MG63 (cell line): ENCODE measurements around the gene NFIB. TPM values are rescaled to one million over a fixed set of nuclear protein-coding genes. Genes with fewer than 3 reads are reported as not detected.

Experiments used
- DNase-seq: peaks from one replicate; pipeline ENCODE4 v3.0.0-alpha.2; 2020
- H3K27me3 ChIP-seq: fragments of 250-450 bp; sonication (Bioruptor Pico); 2 replicates; pipeline ENCODE4 v1.5.1; 2020; ENCODE audit warnings: mild to moderate bottlenecking, moderate library complexity
- H3K36me3 ChIP-seq: fragments of 250-450 bp; sonication (Bioruptor Pico); 2 replicates; pipeline ENCODE4 v1.5.1; 2020; ENCODE audit warnings: mild to moderate bottlenecking, moderate library complexity
- H3K4me3 ChIP-seq: fragments of 250-450 bp; sonication (Bioruptor Pico); 2 replicates; pipeline ENCODE4 v1.5.1; 2020; ENCODE audit warnings: mild to moderate bottlenecking, moderate library complexity
- H3K9me3 ChIP-seq: fragments of 250-450 bp; sonication (Bioruptor Pico); 2 replicates; pipeline ENCODE4 v1.5.1; 2020; ENCODE audit warnings: mild to moderate bottlenecking, moderate library complexity
- total RNA-seq: library from RNA; depleted of rRNA; stranded (reverse); fragments of >200 nt; shearing (Covaris generic); gene quantifications from 2 replicates; pipeline ENCODE4 v1.2.3, GENCODE V29; 2014; ENCODE audit warnings: low replicate concordance

NFIB gene
- total RNA-seq, 1 experiment from 2014 or later, result 47.3 TPM

GRCh38 chr9:14210428-14210827 lies 103.5 kb downstream of the NFIB start:
- Histone ChIP-seq H3K27me3 (no peaks in the 10 kb centered on the region), H3K4me3 (no peak overlapping the region), H3K9me3 (no peaks in the 10 kb centered on the region), H3K36me3 (peaks cover 10% of the 10 kb centered on the region; the same call in 1 of the 2 replicates)
- no peak for DNase-seq

- Histone ChIP-seq H3K9me3 (no peaks in the 10 kb centered on the region), H3K27me3 (no peaks in the 10 kb centered on the region), H3K36me3 (peaks cover 10% of the 10 kb centered on the region; the same call in 1 of the 2 replicates), H3K4me3 (peak overlapping the region; percentile 0; the same call in 1 of the 2 replicates)
- peak; percentile 65 for DNase-seq
Observed at GRCh38 chr9:14209399-14210345, 104.3 kb downstream of the NFIB start.

- Histone ChIP-seq H3K4me3 (no peak overlapping the region), H3K36me3 (peaks cover 16% of the 10 kb centered on the region), H3K9me3 (no peaks in the 10 kb centered on the region), H3K27me3 (no peaks in the 10 kb centered on the region)
- peak; percentile 91 for DNase-seq
Observed at GRCh38 chr9:14207352-14207995, 106.5 kb downstream of the NFIB start.

- peak; percentile 88 for DNase-seq
- Histone ChIP-seq H3K4me3 (no peak overlapping the region), H3K36me3 (peaks cover 23% of the 10 kb centered on the region), H3K27me3 (no peaks in the 10 kb centered on the region), H3K9me3 (no peaks in the 10 kb centered on the region)
Observed at GRCh38 chr9:14205463-14205862, 108.5 kb downstream of the NFIB start.

GRCh38 chr9:14203356-14204056 lies 110.4 kb downstream of the NFIB start:
- DNase-seq, result peak; percentile 100
- no peak overlapping the region for H3K4me3 ChIP-seq

GRCh38 chr9:14198841-14199455 lies 115.0 kb downstream of the NFIB start:
- H3K27me3 ChIP-seq, result no peaks in the 10 kb centered on the region
- H3K9me3 ChIP-seq, result no peaks in the 10 kb centered on the region
- DNase-seq, result peak; percentile 100
- no peak overlapping the region for H3K4me3 ChIP-seq
- H3K36me3 ChIP-seq, result peaks cover 15% of the 10 kb centered on the region

More at GRCh38 chr9:14203356-14204056, 110.4 kb downstream of the NFIB start:
- H3K36me3 ChIP-seq, result peaks cover 23% of the 10 kb centered on the region
- no peaks in the 10 kb centered on the region for H3K27me3 ChIP-seq
- no peaks in the 10 kb centered on the region for H3K9me3 ChIP-seq

- no peak for DNase-seq
- peaks cover 10% of the 10 kb centered on the region; the same call in 1 of the 2 replicates for H3K36me3 ChIP-seq
- no peak overlapping the region for H3K4me3 ChIP-seq
Observed at GRCh38 chr9:14198047-14198840, 115.7 kb downstream of the NFIB start.

GRCh38 chr9:14197325-14197858 lies 116.5 kb downstream of the NFIB start:
- no peak overlapping the region for H3K4me3 ChIP-seq
- no peaks in the 10 kb centered on the region for H3K27me3 ChIP-seq
- H3K9me3 ChIP-seq, result no peaks in the 10 kb centered on the region
- no peak for DNase-seq
- H3K36me3 ChIP-seq, result peaks cover 6% of the 10 kb centered on the region; the same call in 1 of the 2 replicates

More at GRCh38 chr9:14198047-14198840, 115.7 kb downstream of the NFIB start:
- Histone ChIP-seq H3K9me3 (no peaks in the 10 kb centered on the region), H3K27me3 (no peaks in the 10 kb centered on the region)

GRCh38 chr9:14193328-14193990 lies 120.5 kb downstream of the NFIB start:
- Histone ChIP-seq H3K9me3 (no peaks in the 10 kb centered on the region), H3K27me3 (no peaks in the 10 kb centered on the region), H3K4me3 (no peak overlapping the region), H3K36me3 (no peaks in the 10 kb centered on the region; the same call in 1 of the 2 replicates)
- DNase-seq, result no peak

GRCh38 chr9:14192556-14192955 lies 121.4 kb downstream of the NFIB start:
- H3K27me3 ChIP-seq, result no peaks in the 10 kb centered on the region
- no peak for DNase-seq
- H3K9me3 ChIP-seq, result no peaks in the 10 kb centered on the region
- H3K36me3 ChIP-seq, result no peaks in the 10 kb centered on the region; the same call in 1 of the 2 replicates
- no peak overlapping the region for H3K4me3 ChIP-seq

GRCh38 chr9:14191512-14191911 lies 122.4 kb downstream of the NFIB start:
- Histone ChIP-seq H3K36me3 (no peaks in the 10 kb centered on the region; the same call in 1 of the 2 replicates), H3K4me3 (no peak overlapping the region), H3K27me3 (no peaks in the 10 kb centered on the region), H3K9me3 (no peaks in the 10 kb centered on the region)
- DNase-seq, result no peak

GRCh38 chr9:14190240-14190639 lies 123.7 kb downstream of the NFIB start:
- H3K36me3 ChIP-seq, result no peaks in the 10 kb centered on the region; the same call in 1 of the 2 replicates
- no peaks in the 10 kb centered on the region for H3K9me3 ChIP-seq
- H3K27me3 ChIP-seq, result no peaks in the 10 kb centered on the region
- no peak overlapping the region for H3K4me3 ChIP-seq
- DNase-seq, result no peak

- Histone ChIP-seq H3K36me3 (no peaks in the 10 kb centered on the region; the same call in 1 of the 2 replicates), H3K9me3 (no peaks in the 10 kb centered on the region), H3K27me3 (no peaks in the 10 kb centered on the region), H3K4me3 (no peak overlapping the region)
- DNase-seq, result no peak
Observed at GRCh38 chr9:14189578-14189977, 124.4 kb downstream of the NFIB start.

- DNase-seq, result no peak
- Histone ChIP-seq H3K9me3 (no peaks in the 10 kb centered on the region), H3K4me3 (no peak overlapping the region), H3K27me3 (no peaks in the 10 kb centered on the region), H3K36me3 (no peaks in the 10 kb centered on the region; the same call in 1 of the 2 replicates)
Observed at GRCh38 chr9:14189146-14189545, 124.8 kb downstream of the NFIB start.

GRCh38 chr9:14188538-14188937 lies 125.4 kb downstream of the NFIB start:
- Histone ChIP-seq H3K4me3 (no peak overlapping the region), H3K27me3 (no peaks in the 10 kb centered on the region), H3K36me3 (no peaks in the 10 kb centered on the region; the same call in 1 of the 2 replicates), H3K9me3 (no peaks in the 10 kb centered on the region)
- DNase-seq, result no peak
